Smooth muscle cell of the pulmonary artery (primary cell): Measurements from ENCODE around the gene OR2K2. TPM values are rescaled to one million over a fixed set of nuclear protein-coding genes. Genes with fewer than 3 reads are reported as not detected.

Experiments
- total RNA-seq: library from RNA; depleted of rRNA; stranded (reverse); fragments of >200 nt; gene quantifications from 2 replicates; pipeline ENCODE4 v1.2.3, GENCODE V29; 2014

Gene OR2K2, protein sequence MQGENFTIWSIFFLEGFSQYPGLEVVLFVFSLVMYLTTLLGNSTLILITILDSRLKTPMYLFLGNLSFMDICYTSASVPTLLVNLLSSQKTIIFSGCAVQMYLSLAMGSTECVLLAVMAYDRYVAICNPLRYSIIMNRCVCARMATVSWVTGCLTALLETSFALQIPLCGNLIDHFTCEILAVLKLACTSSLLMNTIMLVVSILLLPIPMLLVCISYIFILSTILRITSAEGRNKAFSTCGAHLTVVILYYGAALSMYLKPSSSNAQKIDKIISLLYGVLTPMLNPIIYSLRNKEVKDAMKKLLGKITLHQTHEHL
- not detected in 2 replicates for total RNA-seq

DNA sequence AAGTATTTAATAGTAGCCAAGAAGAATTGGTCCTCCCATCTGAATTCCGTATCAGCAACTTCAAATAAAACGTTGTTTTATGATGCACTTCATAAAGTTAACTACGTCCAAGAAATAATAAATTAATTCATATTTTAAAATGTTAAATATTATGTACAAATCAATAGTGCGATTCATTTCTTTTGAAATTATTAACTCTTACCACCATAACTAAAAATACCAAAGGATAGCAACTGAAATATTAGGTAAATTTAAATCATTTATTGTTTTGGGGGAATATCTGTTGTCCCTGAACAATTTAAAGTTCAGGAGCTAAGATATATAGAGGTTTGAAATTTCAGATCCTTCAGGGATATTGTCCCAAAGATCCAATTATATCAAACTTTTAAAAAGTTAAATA, at the start of gene OR2K2:
Gene OR2K2, minus strand, starts transcription at position 101 of the 400 bp plus-strand sequence. CDS start 1,791 bp downstream, outside the sequence.

Other genes starting within 250 kb of the OR2K2 start
- 129 and 149 TPM in 2 replicates for gene ECPAS, start 154.2 kb upstream of the OR2K2 start, total RNA-seq
- 1.1 and 1.6 TPM in 2 replicates for gene ZNF483, start 195.0 kb upstream of the OR2K2 start, total RNA-seq